DOHH2 (cell line): Measurements from ENCODE around the gene CTTNBP2NL.

Experiments used
- H3F3A ChIP-seq: fragments of 200-600 bp; sonication (generic), shearing (Covaris generic); 2 replicates; pipeline ENCODE4 v1.6.0; 2016; ENCODE audit warnings: antibody characterized with exemption, mild to moderate bottlenecking; ENCODE audit not compliant: control insufficient read depth, insufficient read depth
- H3K27ac ChIP-seq: fragments of 200-600 bp; sonication (generic); 2 replicates; pipeline ENCODE4 v1.5.1; 2014; ENCODE audit warnings: low read depth, mild to moderate bottlenecking, low read length, moderate library complexity
- H3K27me3 ChIP-seq: fragments of 200-600 bp; sonication (generic); 2 replicates; pipeline ENCODE4 v1.6.1; 2014; ENCODE audit warnings: mild to moderate bottlenecking, low read length, mixed read lengths; ENCODE audit not compliant: control insufficient read depth
- H3K36me3 ChIP-seq: fragments of 200-600 bp; sonication (generic); 2 replicates; pipeline ENCODE4 v1.6.1; 2014; ENCODE audit warnings: mild to moderate bottlenecking, low read length, moderate library complexity, mixed read lengths; ENCODE audit not compliant: control insufficient read depth
- H3K4me1 ChIP-seq: fragments of 200-600 bp; sonication (generic); 2 replicates; pipeline ENCODE4 v1.6.1; 2014; ENCODE audit warnings: mild to moderate bottlenecking, low read length, mixed read lengths; ENCODE audit not compliant: control insufficient read depth
- H3K4me2 ChIP-seq: fragments of 200-600 bp; sonication (generic); 2 replicates; pipeline ENCODE4 v1.6.0; 2014; ENCODE audit warnings: mild to moderate bottlenecking, low read length, moderate library complexity
- H3K4me3 ChIP-seq: fragments of 200-600 bp; sonication (generic); 2 replicates; pipeline ENCODE4 v1.5.1; 2014; ENCODE audit warnings: mild to moderate bottlenecking, low read length, mixed read lengths
- H3K79me2 ChIP-seq: fragments of 200-600 bp; sonication (generic); 2 replicates; pipeline ENCODE4 v1.6.1; 2014; ENCODE audit warnings: mild to moderate bottlenecking, low read length, mixed read lengths; ENCODE audit not compliant: control insufficient read depth
- H3K9me2 ChIP-seq: fragments of 200-600 bp; sonication (generic); replicated peaks from 2 replicates; pipeline ENCODE4 v1.6.1; 2014; ENCODE audit warnings: mild to moderate bottlenecking, low read length, mixed read lengths; ENCODE audit not compliant: control insufficient read depth
- H3K9me3 ChIP-seq: fragments of 200-600 bp; sonication (generic); 2 replicates; pipeline ENCODE4 v1.6.1; 2014; ENCODE audit warnings: antibody characterized with exemption, low read length, mixed read lengths; ENCODE audit not compliant: control insufficient read depth, insufficient read depth
- H4K20me1 ChIP-seq: fragments of 200-600 bp; sonication (generic); 2 replicates; pipeline ENCODE4 v1.6.0; 2014; ENCODE audit warnings: low read depth, mild to moderate bottlenecking, antibody characterized with exemption, low read length, moderate library complexity; ENCODE audit not compliant: control insufficient read depth, insufficient read depth
- EZH2phosphoT487 ChIP-seq: fragments of 200-600 bp; sonication (generic); IDR thresholded peaks from 2 replicates; pipeline ENCODE4 v1.6.1; 2017; ENCODE audit warnings: borderline replicate concordance, mild to moderate bottlenecking, antibody characterized with exemption, low read length, moderate library complexity, mixed read lengths
- TF ChIP-seq, protein P1 (sequence below): fragments of 200-600 bp; sonication (generic); IDR thresholded peaks from one replicate; pipeline ENCODE4 v1.5.1; 2014; ENCODE audit warnings: antibody characterized with exemption, mild to moderate bottlenecking, low read depth, low read length; ENCODE audit not compliant: poor library complexity, severe bottlenecking

CTTNBP2NL gene

GRCh38 chr1:112381324-112382076 lies 14.5 kb upstream of the CTTNBP2NL start:
- H3K4me3 ChIP-seq, result no peak overlapping the region
- H3K27ac ChIP-seq, result no peak overlapping the region
- H3K4me2 ChIP-seq, result no peak overlapping the region
- peaks cover 20% of the 10 kb centered on the region for H3K27me3 ChIP-seq
- H3K9me2 ChIP-seq, result no peaks in the 10 kb centered on the region
- no peaks in the 10 kb centered on the region for H3K9me3 ChIP-seq
- no peaks in the 10 kb centered on the region for H3K4me1 ChIP-seq
- H3F3A ChIP-seq, result no peaks in the 10 kb centered on the region
- H3K36me3 ChIP-seq, result no peaks in the 10 kb centered on the region
- no peaks in the 10 kb centered on the region for H4K20me1 ChIP-seq
- H3K79me2 ChIP-seq, result no peaks in the 10 kb centered on the region
- TF ChIP-seq, protein P1, sequence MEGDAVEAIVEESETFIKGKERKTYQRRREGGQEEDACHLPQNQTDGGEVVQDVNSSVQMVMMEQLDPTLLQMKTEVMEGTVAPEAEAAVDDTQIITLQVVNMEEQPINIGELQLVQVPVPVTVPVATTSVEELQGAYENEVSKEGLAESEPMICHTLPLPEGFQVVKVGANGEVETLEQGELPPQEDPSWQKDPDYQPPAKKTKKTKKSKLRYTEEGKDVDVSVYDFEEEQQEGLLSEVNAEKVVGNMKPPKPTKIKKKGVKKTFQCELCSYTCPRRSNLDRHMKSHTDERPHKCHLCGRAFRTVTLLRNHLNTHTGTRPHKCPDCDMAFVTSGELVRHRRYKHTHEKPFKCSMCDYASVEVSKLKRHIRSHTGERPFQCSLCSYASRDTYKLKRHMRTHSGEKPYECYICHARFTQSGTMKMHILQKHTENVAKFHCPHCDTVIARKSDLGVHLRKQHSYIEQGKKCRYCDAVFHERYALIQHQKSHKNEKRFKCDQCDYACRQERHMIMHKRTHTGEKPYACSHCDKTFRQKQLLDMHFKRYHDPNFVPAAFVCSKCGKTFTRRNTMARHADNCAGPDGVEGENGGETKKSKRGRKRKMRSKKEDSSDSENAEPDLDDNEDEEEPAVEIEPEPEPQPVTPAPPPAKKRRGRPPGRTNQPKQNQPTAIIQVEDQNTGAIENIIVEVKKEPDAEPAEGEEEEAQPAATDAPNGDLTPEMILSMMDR, result no peak
- no peak for TF ChIP-seq EZH2phosphoT487

DNA sequence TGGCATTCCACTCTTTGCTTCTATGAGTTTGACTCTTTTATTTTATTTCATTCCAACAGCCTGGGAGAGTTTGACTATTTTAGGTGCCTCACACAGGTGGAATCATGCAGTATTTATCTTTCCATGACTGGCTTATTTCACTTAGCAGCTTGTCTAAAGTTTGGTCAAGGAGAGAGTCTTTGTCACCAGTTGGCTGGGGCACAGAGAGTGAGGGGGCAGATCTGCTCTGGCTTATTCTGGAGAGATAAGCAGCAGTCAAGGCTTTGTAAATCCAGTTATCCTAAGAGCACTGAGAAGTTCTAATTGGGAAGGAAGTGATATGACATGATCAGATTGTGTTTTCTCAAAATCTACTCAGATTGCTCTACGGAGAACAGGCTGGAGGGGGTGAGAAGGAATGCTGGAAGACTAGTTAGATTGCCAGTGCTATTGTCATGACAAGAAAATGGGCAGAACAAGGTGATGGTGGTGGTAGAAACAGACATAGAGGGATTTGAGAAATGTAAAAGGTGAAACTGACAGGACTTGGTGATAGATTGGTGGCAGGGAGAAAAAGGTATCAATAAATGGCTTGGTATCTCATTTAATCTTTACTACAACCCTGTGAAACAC lies 12.1 kb upstream of the CTTNBP2NL start:
- H3K4me2 ChIP-seq, result no peak overlapping the region
- H3K4me3 ChIP-seq, result no peak overlapping the region
- no peaks in the 10 kb centered on the region for H3K9me3 ChIP-seq
- H3K27ac ChIP-seq, result no peak overlapping the region
- H3K36me3 ChIP-seq, result no peaks in the 10 kb centered on the region
- no peaks in the 10 kb centered on the region for H3K79me2 ChIP-seq
- no peak for TF ChIP-seq EZH2phosphoT487
- TF ChIP-seq, protein P1, result no peak
- H3K4me1 ChIP-seq, result no peaks in the 10 kb centered on the region
- H4K20me1 ChIP-seq, result no peaks in the 10 kb centered on the region
- no peaks in the 10 kb centered on the region for H3K9me2 ChIP-seq
- H3K27me3 ChIP-seq, result peaks cover 23% of the 10 kb centered on the region
- H3F3A ChIP-seq, result no peaks in the 10 kb centered on the region

DNA sequence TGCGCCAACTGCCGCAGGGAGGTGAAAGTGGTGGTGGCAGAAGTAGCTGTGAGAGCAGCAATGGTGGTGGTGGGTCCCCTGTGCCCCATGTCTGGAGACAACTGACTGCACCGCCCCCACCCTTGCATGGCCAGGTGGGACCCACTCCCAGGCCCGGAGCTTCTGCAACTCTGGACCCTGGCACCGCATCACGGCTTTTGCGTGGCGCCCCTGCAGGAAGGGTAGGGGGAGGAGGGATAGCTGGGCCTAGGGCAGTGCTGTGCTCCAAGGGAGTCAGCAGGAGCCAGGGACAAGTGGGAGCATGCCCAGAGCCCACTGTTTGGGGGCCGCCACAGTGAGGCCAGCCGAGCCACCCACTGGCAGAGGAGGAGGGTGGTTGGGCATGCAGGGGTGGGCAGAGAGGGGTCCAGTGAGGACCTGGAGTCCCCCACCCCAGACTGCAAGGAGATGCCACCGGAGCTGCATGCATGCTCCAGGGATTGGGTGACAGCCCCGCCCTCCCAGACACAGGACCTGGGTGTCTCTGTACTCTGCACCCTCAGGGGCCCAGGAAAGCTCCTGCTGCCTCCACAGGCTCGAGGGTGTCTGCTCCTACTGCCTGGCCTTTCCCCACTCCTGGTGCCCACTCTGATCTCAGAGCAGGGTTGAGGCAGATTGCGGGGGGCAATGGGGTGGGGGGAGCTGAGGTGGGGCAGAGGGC lies 9.8 kb upstream of the CTTNBP2NL start:
- Histone ChIP-seq H3K79me2 (no peaks in the 10 kb centered on the region), H3K9me3 (no peaks in the 10 kb centered on the region), H3F3A (no peaks in the 10 kb centered on the region), H3K9me2 (no peaks in the 10 kb centered on the region), H3K4me1 (peaks cover 6% of the 10 kb centered on the region), H4K20me1 (no peaks in the 10 kb centered on the region), H3K4me2 (no peak overlapping the region), H3K27me3 (peaks cover 21% of the 10 kb centered on the region), H3K36me3 (no peaks in the 10 kb centered on the region), H3K4me3 (no peak overlapping the region), H3K27ac (no peak overlapping the region)
- TF ChIP-seq EZH2phosphoT487, result no peak
- TF ChIP-seq, protein P1, result no peak
